Stimulated activated CD8-positive, alpha-beta memory T cell treated with anti-CD3 and anti-CD28 coated beads, Interleukin-15, amount 100 ng/mL, for 48 hours (primary cell): ENCODE results near the gene ARPC1B.
"Not testable (repeated sequence)": the region's sequence is repeated elsewhere in the genome, so short reads cannot be mapped to it uniquely, and the experiment has no call there.

Source experiments
- DNase-seq, 2 donors: peaks; one replicate each; pipeline ENCODE4 v3.0.0-alpha.2; 2020; ENCODE audit warnings: low read depth in 2 of 2

ARPC1B gene

GRCh38 chr7:99368750-99369389 is 5.7 kb upstream of the ARPC1B start:
- no peak for DNase-seq

GRCh38 chr7:99369767-99370391 is 4.7 kb upstream of the ARPC1B start:
- no peak for DNase-seq

DNA sequence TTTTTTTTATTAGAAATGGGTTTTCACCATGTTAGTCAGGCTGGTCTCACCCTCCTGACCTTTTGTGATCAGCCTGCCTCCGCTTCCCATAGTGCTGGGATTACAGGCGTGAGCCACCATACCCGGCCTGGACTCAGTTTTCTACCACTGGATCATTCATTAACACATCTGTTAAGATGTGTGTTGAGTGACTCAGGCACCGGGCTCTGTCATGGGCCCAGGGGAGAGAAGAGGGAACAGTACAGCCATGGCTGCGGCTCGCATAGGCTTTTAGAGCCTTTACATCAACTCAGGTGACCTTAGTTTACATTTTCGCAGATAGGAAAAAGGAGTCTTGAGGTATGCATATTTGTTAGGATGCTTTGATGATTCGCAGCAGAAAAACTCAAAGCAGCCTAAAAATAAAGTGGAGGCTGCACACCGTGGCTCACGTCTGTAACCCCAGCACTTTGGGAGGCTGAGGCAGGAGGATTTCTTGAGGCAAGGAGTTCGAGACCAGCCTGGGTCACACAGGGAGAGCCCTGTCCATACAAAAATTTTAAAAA is 3.1 kb upstream of the ARPC1B start:
- DNase-seq: no peak

DNA sequence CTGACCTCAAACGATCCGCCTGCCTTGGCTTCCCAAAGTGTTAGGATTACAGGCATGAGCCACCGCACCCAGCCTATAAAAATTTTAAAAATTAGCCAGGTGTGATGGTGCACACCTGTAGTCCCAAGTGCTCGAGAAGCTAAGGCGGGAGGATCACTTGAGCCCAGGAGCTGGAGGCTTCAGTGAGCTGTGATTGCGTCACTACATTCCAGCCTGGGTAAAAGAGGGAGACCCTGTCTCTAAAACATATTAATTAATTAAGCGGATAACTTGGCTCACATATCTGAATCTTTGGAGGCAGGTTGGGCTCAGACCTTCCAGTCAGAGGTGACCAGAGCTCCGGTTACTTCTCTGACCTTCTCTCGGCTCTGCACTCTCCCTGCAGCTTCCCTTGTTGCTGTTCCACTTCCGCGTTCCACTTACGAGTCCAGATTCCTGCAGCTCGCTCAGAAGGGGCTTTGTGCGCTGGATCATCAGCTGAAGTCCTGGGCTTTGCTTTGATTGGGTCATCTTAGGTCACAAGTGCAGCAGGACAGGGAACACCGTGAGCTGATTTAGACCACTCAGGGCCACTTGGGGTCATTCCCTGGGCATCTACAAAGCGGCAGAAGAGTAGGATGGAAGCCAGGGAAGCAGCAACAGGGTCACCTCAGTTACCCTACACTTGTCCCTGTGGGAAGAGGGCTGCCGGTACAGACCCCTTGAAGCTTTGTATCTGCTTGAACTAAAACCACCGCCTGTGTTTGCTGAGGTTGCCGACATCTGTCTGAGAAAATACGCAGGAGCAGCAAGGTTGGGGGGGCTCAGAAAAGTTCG is 2.0 kb upstream of the ARPC1B start:
- no peak for DNase-seq

- no peak for DNase-seq
Measured at GRCh38 chr7:99373091-99374066, 1.2 kb upstream of the ARPC1B start.

DNA sequence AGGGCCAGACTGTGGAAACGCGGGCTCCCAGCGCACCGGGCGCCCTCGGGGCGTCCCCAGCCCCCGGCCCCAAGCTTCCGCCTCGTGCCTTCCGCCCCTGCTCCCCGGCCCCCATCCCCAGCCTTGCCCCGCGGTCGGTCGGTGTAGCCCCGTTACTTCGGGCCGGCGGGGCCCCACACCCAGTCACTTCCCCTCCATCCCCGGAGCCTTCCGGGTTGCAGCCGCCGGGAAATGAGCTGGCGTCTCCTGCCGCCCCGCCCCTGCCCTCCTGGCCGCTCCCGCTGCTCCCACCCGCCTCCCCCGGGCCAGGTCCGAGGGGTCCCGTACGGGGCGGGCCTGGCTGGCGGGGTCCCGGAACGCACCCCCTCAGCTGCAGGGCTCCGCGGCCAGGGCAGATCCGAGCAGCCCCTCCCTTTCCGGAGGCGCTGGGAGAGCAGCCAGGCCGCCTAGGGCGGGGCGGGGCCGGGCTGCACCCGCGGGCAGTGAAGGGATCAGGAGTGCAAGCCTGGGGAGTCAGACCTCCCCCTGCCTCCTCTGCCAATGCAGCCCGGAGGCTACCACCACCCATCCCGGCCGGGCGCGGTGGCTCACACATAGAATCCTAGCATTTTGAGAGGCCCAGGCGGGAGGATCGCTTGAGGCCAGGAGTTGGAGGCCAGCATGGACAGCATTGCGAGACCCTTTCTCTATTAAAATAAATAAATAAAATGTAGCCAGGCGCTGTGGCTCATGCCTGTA is 709 bp downstream of the ARPC1B start:
- DNase-seq: peak; percentile 60 to 65

- DNase-seq: no peak
Measured at GRCh38 chr7:99379043-99379577, 4.6 kb downstream of the ARPC1B start.

- DNase-seq: not testable (repeated sequence)
Measured at GRCh38 chr7:99379693-99380031, 5.1 kb downstream of the ARPC1B start.

GRCh38 chr7:99380032-99380822 is 5.7 kb downstream of the ARPC1B start:
- no peak for DNase-seq

GRCh38 chr7:99380823-99381663 is 6.5 kb downstream of the ARPC1B start:
- DNase-seq: peak; percentile 85 to 88

GRCh38 chr7:99381664-99382075 is 7.1 kb downstream of the ARPC1B start:
- DNase-seq: no peak

DNA sequence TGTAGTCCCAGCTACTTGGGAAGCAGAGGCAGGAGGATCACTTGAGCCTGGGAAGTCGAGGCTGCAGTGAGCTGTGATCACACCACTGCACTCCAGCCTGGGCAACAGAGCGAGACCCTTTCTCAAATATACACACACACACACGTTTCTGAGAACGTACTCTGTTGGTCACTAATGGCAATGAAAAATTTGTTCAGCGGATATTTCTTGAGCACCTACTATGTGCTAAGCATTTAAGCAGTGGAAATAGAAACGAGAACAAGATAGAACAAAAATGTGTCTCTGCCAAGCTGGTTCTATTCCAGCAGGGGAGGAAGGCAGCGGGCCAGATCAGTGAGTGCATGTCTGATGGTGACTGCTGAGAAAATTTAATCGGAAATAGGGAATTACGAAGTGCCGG is 8.7 kb downstream of the ARPC1B start:
- DNase-seq: no peak

GRCh38 chr7:99383791-99384370 is 9.4 kb downstream of the ARPC1B start:
- no peak for DNase-seq

GRCh38 chr7:99384523-99384922 is 10.0 kb downstream of the ARPC1B start:
- no peak for DNase-seq

GRCh38 chr7:99385564-99385963 is 11.0 kb downstream of the ARPC1B start:
- no peak for DNase-seq

DNA sequence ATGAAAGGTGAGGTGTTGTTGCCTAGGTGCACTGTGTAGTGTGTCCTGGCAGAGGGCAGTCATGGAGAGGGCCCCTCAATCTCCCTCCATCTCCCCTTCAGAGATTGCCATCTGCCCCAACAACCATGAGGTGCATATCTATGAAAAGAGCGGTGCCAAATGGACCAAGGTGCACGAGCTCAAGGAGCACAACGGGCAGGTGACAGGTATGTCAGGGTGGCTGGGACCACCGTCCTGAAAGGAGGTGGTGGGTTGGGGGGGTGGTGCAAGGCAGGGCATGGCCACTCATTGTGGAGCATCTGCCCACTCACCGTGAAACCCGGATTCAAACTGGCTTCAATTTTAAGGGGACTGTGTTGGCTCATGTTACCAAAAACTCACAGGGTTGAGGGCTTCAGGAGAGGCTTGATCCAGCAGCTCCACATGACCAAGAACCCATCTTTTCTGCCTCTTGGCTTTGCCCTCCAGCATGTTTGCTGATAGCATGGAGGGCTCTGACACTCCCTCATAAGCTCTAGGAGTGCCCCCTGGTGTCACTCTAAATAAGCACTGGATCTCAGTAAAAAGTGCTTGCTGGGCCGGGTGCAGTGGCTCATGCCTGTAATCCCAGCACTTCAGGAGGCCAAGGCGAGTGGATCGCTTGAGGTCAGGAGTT is 12.2 kb downstream of the ARPC1B start:
- DNase-seq: no peak

DNA sequence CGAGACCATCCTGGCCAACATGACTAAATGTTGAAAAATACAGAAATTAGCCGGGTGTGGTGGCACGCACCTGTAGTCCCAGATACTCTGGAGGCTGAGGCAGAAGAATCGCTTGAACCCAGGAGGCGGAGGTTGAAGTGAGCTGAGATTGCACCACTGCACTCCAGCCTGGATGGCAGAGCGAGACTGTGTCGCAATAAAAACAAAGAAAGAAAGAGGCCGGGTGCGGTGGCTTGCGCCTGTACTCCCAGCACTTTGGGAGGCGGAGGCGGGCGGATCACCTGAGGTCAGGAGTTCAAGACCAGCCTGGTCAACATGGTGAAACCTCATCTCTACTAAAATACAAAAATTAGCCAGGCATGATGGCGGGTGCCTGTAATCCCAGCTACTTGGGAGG is 12.7 kb downstream of the ARPC1B start:
- not testable (repeated sequence) for DNase-seq

- DNase-seq: no peak
Measured at GRCh38 chr7:99387912-99388311, 13.4 kb downstream of the ARPC1B start.
